Kidney epithelial cell (primary cell): ENCODE results near the gene NRP1. TPM values are rescaled to one million over a fixed set of nuclear protein-coding genes. Genes with fewer than 3 reads are reported as not detected.
A peak's percentile ranks its signal among the peaks of the same experiment; 100 is the strongest.

Experiments used
- DNase-seq: peaks from one replicate; pipeline ENCODE4 v3.0.0-alpha.2; 2010; ENCODE audit warnings: low read depth
- H3K27me3 ChIP-seq: 2 replicates; pipeline ENCODE4 v1.6.0; 2011; ENCODE audit warnings: low read length; ENCODE audit not compliant: control insufficient read depth, insufficient read depth
- H3K36me3 ChIP-seq: 2 replicates; pipeline ENCODE4 v1.5.1; 2011; ENCODE audit warnings: low read length; ENCODE audit not compliant: control insufficient read depth, insufficient read depth
- H3K4me3 ChIP-seq: 2 replicates; pipeline ENCODE4 v1.5.1; 2011; ENCODE audit warnings: low read depth, mild to moderate bottlenecking, control low read depth, low read length
- CTCF ChIP-seq: IDR thresholded peaks from 2 replicates; pipeline ENCODE4 v1.5.1; 2011; ENCODE audit warnings: mild to moderate bottlenecking, moderate library complexity, low read length, control low read depth, inconsistent platforms; ENCODE audit not compliant: insufficient read depth, poor library complexity, severe bottlenecking
- total RNA-seq: library from RNA; depleted of rRNA; stranded (reverse); fragments of >200 nt; gene quantifications from 2 replicates; pipeline ENCODE4 v1.2.3, GENCODE V29; 2015

The NRP1 gene
- total RNA-seq, 1 donor from 2014 or later: 72.6 TPM

- no peaks in the 10 kb centered on the region for H3K27me3 ChIP-seq
- no peak for DNase-seq
- no peak overlapping the region for H3K4me3 ChIP-seq
- no peak for TF ChIP-seq CTCF
- no peaks in the 10 kb centered on the region for H3K36me3 ChIP-seq
These were observed 172.8 kb downstream of the NRP1 start for GRCh38 chr10:33161550-33162247.

GRCh38 chr10:33160151-33160550 is 174.3 kb downstream of the NRP1 start:
- Histone ChIP-seq H3K27me3 (no peaks in the 10 kb centered on the region), H3K36me3 (no peaks in the 10 kb centered on the region), H3K4me3 (no peak overlapping the region)
- DNase-seq: peak; percentile 53
- no peak for TF ChIP-seq CTCF

- H3K36me3 ChIP-seq: no peaks in the 10 kb centered on the region
- H3K27me3 ChIP-seq: no peaks in the 10 kb centered on the region
- no peak for TF ChIP-seq CTCF
- H3K4me3 ChIP-seq: no peak overlapping the region
- no peak for DNase-seq
These were observed 177.4 kb downstream of the NRP1 start for GRCh38 chr10:33157103-33157502.

- peak; percentile 78 for DNase-seq
- no peak overlapping the region for H3K4me3 ChIP-seq
- TF ChIP-seq CTCF: peak; percentile 73
- no peaks in the 10 kb centered on the region for H3K27me3 ChIP-seq
- no peaks in the 10 kb centered on the region for H3K36me3 ChIP-seq
These were observed 178.5 kb downstream of the NRP1 start for GRCh38 chr10:33155720-33156638.

- Histone ChIP-seq H3K36me3 (no peaks in the 10 kb centered on the region), H3K4me3 (no peak overlapping the region), H3K27me3 (no peaks in the 10 kb centered on the region)
- no peak for TF ChIP-seq CTCF
- DNase-seq: no peak
These were observed 179.9 kb downstream of the NRP1 start for GRCh38 chr10:33154590-33154989.
